IPS-15b (cell line): ENCODE measurements around the gene PAGR1.
"Not testable (repeated sequence)": the region's sequence is repeated elsewhere in the genome, so short reads cannot be mapped to it uniquely, and the experiment has no call there.

ENCODE experiments used
- H3K27me3 ChIP-seq: one replicate; pipeline ENCODE4 v1.6.1; 2013; ENCODE audit warnings: low read length; ENCODE audit not compliant: control insufficient read depth, insufficient read depth
- H3K36me3 ChIP-seq: one replicate; pipeline ENCODE4 v1.6.1; 2013; ENCODE audit warnings: low read length; ENCODE audit not compliant: control insufficient read depth, insufficient read depth
- H3K4me1 ChIP-seq: one replicate; pipeline ENCODE4 v1.6.1; 2013; ENCODE audit warnings: mild to moderate bottlenecking, low read length; ENCODE audit not compliant: control insufficient read depth, insufficient read depth
- H3K4me3 ChIP-seq: one replicate; pipeline ENCODE4 v1.5.1; 2013; ENCODE audit warnings: low read depth, low read length
- H3K9ac ChIP-seq: one replicate; pipeline ENCODE4 v1.6.1; 2013; ENCODE audit warnings: low read depth, mild to moderate bottlenecking, low read length
- H3K9me3 ChIP-seq: one replicate; pipeline ENCODE4 v1.6.1; 2013; ENCODE audit warnings: mild to moderate bottlenecking, low read length; ENCODE audit not compliant: control insufficient read depth, insufficient read depth

Gene PAGR1

GRCh38 chr16:29863669-29863984 lies 47.7 kb downstream of the PAGR1 start:
- Histone ChIP-seq H3K4me1 (peaks cover 3% of the 10 kb centered on the region), H3K4me3 (peak overlapping the region; percentile 89), H3K36me3 (peaks cover 13% of the 10 kb centered on the region), H3K27me3 (no peaks in the 10 kb centered on the region), H3K9ac (peak overlapping the region; percentile 65), H3K9me3 (no peaks in the 10 kb centered on the region)

- no peak overlapping the region for H3K4me3 ChIP-seq
- H3K27me3 ChIP-seq, result no peaks in the 10 kb centered on the region
- no peak overlapping the region for H3K9ac ChIP-seq
- H3K9me3 ChIP-seq, result no peaks in the 10 kb centered on the region
- H3K4me1 ChIP-seq, result peaks cover 3% of the 10 kb centered on the region
- peaks cover 13% of the 10 kb centered on the region for H3K36me3 ChIP-seq
Observed at GRCh38 chr16:29864205-29864604, 48.3 kb downstream of the PAGR1 start.

- peaks cover 3% of the 10 kb centered on the region for H3K4me1 ChIP-seq
- no peak overlapping the region for H3K4me3 ChIP-seq
- no peak overlapping the region for H3K9ac ChIP-seq
- peaks cover 12% of the 10 kb centered on the region for H3K36me3 ChIP-seq
- no peaks in the 10 kb centered on the region for H3K9me3 ChIP-seq
- H3K27me3 ChIP-seq, result no peaks in the 10 kb centered on the region
Observed at GRCh38 chr16:29868396-29869009, 52.6 kb downstream of the PAGR1 start.

- peaks cover 12% of the 10 kb centered on the region for H3K36me3 ChIP-seq
- not testable (repeated sequence) for H3K9ac ChIP-seq
Observed at GRCh38 chr16:29869067-29869466, 53.1 kb downstream of the PAGR1 start.

More at GRCh38 chr16:29869067-29869466, 53.1 kb downstream of the PAGR1 start:
- H3K4me3 ChIP-seq, H3K27me3 ChIP-seq, H3K4me1 ChIP-seq, H3K9me3 ChIP-seq: not testable (repeated sequence)
